Measurements from ENCODE around the gene FOCAD.

GRCh38 chr9:20906326-20906725, 222.3 kb downstream of the FOCAD start:
- TF ChIP-seq CTCF (IDR thresholded peaks at IDR 0.05) = no peak
- no peak for TF ChIP-seq POLR2A (IDR thresholded peaks at IDR 0.05; ENCODE audit: low read depth)
- TF ChIP-seq POLR2AphosphoS5 (IDR thresholded peaks at IDR 0.05) = no peak
- TF ChIP-seq EP300 (IDR thresholded peaks at IDR 0.05) = no peak

Measured in esophagus muscularis mucosa (tissue), 4 donors.